Trophoblast cell (in vitro differentiated cells and primary cell): ENCODE results near the gene CCNI2.

Experiments used
- DNase-seq, 2 donors: peaks; one replicate each; pipeline ENCODE4 v3.0.0-alpha.2; 2016
- H2AFZ ChIP-seq: 2 replicates; pipeline ENCODE4 v1.6.1; 2013; ENCODE audit warnings: low read length, moderate library complexity, mild to moderate bottlenecking; ENCODE audit not compliant: insufficient read depth, poor library complexity
- H2AK5ac ChIP-seq: 2 replicates; pipeline ENCODE4 v1.6.1; 2013; ENCODE audit warnings: mild to moderate bottlenecking, low read length
- H2BK120ac ChIP-seq: 2 replicates; pipeline ENCODE4 v1.6.1; 2013; ENCODE audit warnings: low read length, mild to moderate bottlenecking, moderate library complexity; ENCODE audit not compliant: insufficient read depth, poor library complexity
- H2BK12ac ChIP-seq: 2 replicates; pipeline ENCODE4 v1.6.1; 2013; ENCODE audit warnings: mild to moderate bottlenecking, low read length, moderate library complexity
- H2BK5ac ChIP-seq: 2 replicates; pipeline ENCODE4 v1.6.1; 2013; ENCODE audit warnings: low read length, low read depth, moderate library complexity, mild to moderate bottlenecking; ENCODE audit not compliant: poor library complexity
- H3K14ac ChIP-seq: 2 replicates; pipeline ENCODE4 v1.6.1; 2013; ENCODE audit warnings: mild to moderate bottlenecking, low read length
- H3K18ac ChIP-seq: 2 replicates; pipeline ENCODE4 v1.6.1; 2013; ENCODE audit warnings: mild to moderate bottlenecking, low read length
- H3K23ac ChIP-seq: 2 replicates; pipeline ENCODE4 v1.6.1; 2013; ENCODE audit warnings: low read length
- H3K27ac ChIP-seq: 2 replicates; pipeline ENCODE4 v1.5.1; 2013; ENCODE audit warnings: low read depth, mild to moderate bottlenecking, inconsistent platforms, low read length, moderate library complexity
- H3K27me3 ChIP-seq: 2 replicates; pipeline ENCODE4 v1.6.1; 2013; ENCODE audit warnings: inconsistent platforms, mild to moderate bottlenecking, low read length, moderate library complexity; ENCODE audit not compliant: insufficient read depth
- H3K36me3 ChIP-seq, 2 experiments: 1 replicate in 1 of 2; 2 replicates in 1 of 2; pipeline ENCODE4 v1.6.1; 2013; ENCODE audit warnings: low read length in 2 of 2, mild to moderate bottlenecking in 2 of 2, moderate library complexity in 1 of 2; ENCODE audit not compliant: insufficient read depth in 2 of 2, control insufficient read depth in 1 of 2
- H3K4ac ChIP-seq: 2 replicates; pipeline ENCODE4 v1.6.1; 2013; ENCODE audit warnings: low read depth, mild to moderate bottlenecking, low read length, moderate library complexity
- H3K4me1 ChIP-seq, 2 experiments: 1 replicate in 1 of 2; 2 replicates in 1 of 2; pipeline ENCODE4 v1.6.1; 2013; ENCODE audit warnings: low read length in 2 of 2, mild to moderate bottlenecking in 2 of 2, moderate library complexity in 1 of 2; ENCODE audit not compliant: insufficient read depth in 2 of 2, control insufficient read depth in 1 of 2
- H3K4me2 ChIP-seq: 2 replicates; pipeline ENCODE4 v1.6.1; 2013; ENCODE audit warnings: inconsistent platforms, mild to moderate bottlenecking, low read length, moderate library complexity
- H3K4me3 ChIP-seq: 2 replicates; pipeline ENCODE4 v1.5.1; 2013; ENCODE audit warnings: mild to moderate bottlenecking, low read depth, low read length, inconsistent platforms
- H3K79me1 ChIP-seq: one replicate; pipeline ENCODE4 v1.6.1; 2013; ENCODE audit warnings: low read length
- H3K79me2 ChIP-seq: 2 replicates; pipeline ENCODE4 v1.6.1; 2013; ENCODE audit warnings: low read length, mild to moderate bottlenecking; ENCODE audit not compliant: control insufficient read depth, insufficient read depth, poor library complexity
- H3K9ac ChIP-seq: 2 replicates; pipeline ENCODE4 v1.6.1; 2013; ENCODE audit warnings: mild to moderate bottlenecking, low read length
- H3K9me3 ChIP-seq: 2 replicates; pipeline ENCODE4 v1.6.1; 2013; ENCODE audit warnings: low read depth, mild to moderate bottlenecking, control low read depth, inconsistent platforms, low read length; ENCODE audit not compliant: insufficient read depth
- H4K12ac ChIP-seq: 2 replicates; pipeline ENCODE4 v1.6.1; 2013; ENCODE audit warnings: low read depth, mild to moderate bottlenecking, low read length, moderate library complexity
- H4K8ac ChIP-seq: 2 replicates; pipeline ENCODE4 v1.6.1; 2013; ENCODE audit warnings: low read depth, mild to moderate bottlenecking, low read length, moderate library complexity
- H4K91ac ChIP-seq: one replicate; pipeline ENCODE4 v1.6.1; 2013; ENCODE audit warnings: low read depth, mild to moderate bottlenecking, low read length, moderate library complexity
- WGBS: extraction: QIAGEN DNeasy Blood & Tissue Kit; methylation state at CpG from one replicate; pipeline ENCODE4 v1.1.7; 2013; ENCODE audit warnings: missing lambda C conversion rate; ENCODE audit not compliant: insufficient read length, insufficient coverage; ENCODE audit errors: extremely low coverage; 5-methylcytosine and 5-hydroxymethylcytosine counted together

Gene CCNI2

DNA sequence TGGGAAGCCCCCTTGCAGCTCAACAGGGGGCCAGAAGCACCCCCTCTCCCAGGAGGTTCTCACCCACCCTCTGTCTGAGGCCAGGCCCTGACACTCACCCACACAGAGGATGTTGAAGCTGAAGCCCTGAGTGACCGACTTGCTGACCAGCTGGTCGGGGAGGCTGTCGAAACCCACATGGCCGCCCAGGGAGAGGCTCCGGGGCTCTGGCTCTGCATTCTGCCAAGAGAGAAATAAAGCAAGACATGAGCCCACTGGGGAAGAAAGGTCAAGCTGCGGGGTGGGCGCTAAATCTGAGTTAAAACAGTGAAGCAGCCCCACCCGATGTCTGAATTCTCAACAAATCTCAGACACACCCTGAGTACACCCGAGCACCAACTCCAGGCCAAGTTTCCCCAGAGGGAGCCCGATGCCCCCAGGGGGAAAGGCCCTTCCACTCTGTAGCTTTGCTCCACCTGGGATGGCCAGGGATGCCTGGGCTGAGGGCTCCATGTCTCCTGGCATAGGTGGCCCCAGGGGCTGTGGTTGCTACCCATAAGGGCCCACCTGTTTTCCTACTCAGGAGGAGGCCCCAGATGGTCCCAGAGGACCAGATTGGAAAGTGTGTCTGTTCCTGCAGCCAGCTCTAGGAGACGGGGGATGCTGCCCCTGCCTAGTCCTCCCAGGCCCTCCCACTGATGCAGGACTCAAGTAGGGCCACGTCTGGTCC is 18.2 kb downstream of the CCNI2 start:
- peaks cover 38 to 57% of the 10 kb centered on the region in 2 experiments for H3K4me1 ChIP-seq
- no peak overlapping the region for H4K8ac ChIP-seq
- peaks cover 20% of the 10 kb centered on the region for H3K79me1 ChIP-seq
- no peak overlapping the region for H4K12ac ChIP-seq
- no peak overlapping the region for H4K91ac ChIP-seq
- H3K36me3 ChIP-seq, result peaks cover 63 to 70% of the 10 kb centered on the region in 2 experiments
- no peak overlapping the region for H3K23ac ChIP-seq
- H2AFZ ChIP-seq, result no peak overlapping the region
- no peak overlapping the region for H3K9ac ChIP-seq
- no peak overlapping the region for H2BK5ac ChIP-seq
- no peak overlapping the region for H3K4me3 ChIP-seq
- H3K27ac ChIP-seq, result no peak overlapping the region
- H3K9me3 ChIP-seq, result peaks cover 2% of the 10 kb centered on the region
- no peak for DNase-seq
- H2AK5ac ChIP-seq, result no peak overlapping the region
- no peak overlapping the region for H2BK120ac ChIP-seq
- no CpG with 5 or more reads among the region's 12 CpGs for WGBS
- peak overlapping the region; percentile 41 for H3K4ac ChIP-seq
- no peaks in the 10 kb centered on the region for H3K27me3 ChIP-seq
- peak overlapping the region; percentile 33 for H3K14ac ChIP-seq
- no peak overlapping the region for H3K4me2 ChIP-seq
- H2BK12ac ChIP-seq, result no peak overlapping the region
- peak overlapping the region; percentile 71 for H3K18ac ChIP-seq
- H3K79me2 ChIP-seq, result peaks cover 32% of the 10 kb centered on the region

DNA sequence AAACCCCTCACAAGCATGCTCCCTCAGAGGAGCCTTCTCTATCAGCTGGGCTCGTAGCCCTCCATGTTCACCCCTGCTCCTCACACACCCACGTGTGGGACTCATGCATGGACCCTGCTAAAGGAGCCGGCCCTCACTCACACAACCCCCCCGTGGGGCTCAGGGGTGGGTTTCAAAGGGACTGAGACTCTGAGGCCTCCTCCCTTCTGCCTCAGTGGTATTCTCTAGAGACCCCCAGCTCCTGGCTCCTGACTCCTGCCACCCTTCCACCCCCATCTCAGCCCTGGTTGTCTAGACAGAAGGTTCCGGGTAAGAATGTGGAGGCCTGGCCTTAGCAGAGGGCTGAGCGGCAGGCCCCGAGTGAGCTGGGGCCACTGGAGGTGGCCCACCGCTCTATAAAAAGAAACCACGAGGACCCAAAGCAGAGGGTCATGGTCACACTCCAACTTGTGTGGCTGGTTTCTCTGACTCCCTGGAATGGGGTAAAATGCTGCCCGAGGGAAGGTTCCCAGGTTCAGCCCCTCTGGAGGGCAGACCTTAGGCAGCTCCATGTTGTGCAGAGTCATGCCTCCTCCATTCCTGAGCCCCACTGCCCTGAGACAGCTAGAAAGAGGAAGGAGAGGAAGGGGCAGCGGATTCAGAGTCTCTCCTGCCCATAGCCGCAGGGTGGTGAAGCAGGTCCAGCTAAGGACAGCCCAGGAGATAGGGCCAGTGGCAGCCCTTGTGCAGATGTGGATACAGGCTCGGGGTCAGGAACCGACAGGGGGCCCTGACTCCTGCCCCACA is 19.0 kb downstream of the CCNI2 start:
- Histone ChIP-seq H3K4ac (peak overlapping the region; percentile 41), H4K91ac (peak overlapping the region; percentile 21), H3K14ac (peak overlapping the region; percentile 33), H3K79me1 (peaks cover 27% of the 10 kb centered on the region), H3K27ac (no peak overlapping the region), H3K9ac (no peak overlapping the region), H2BK12ac (peak overlapping the region; percentile 21), H4K8ac (no peak overlapping the region), H2AFZ (no peak overlapping the region), H3K23ac (no peak overlapping the region), H2AK5ac (no peak overlapping the region), H3K36me3 (peaks cover 58 to 62% of the 10 kb centered on the region in 2 experiments), H4K12ac (no peak overlapping the region), H2BK5ac (peak overlapping the region; percentile 5), H3K9me3 (peaks cover 2% of the 10 kb centered on the region), H2BK120ac (no peak overlapping the region), H3K27me3 (no peaks in the 10 kb centered on the region), H3K4me2 (no peak overlapping the region), H3K79me2 (peaks cover 40% of the 10 kb centered on the region), H3K4me1 (peaks cover 44 to 61% of the 10 kb centered on the region in 2 experiments), H3K4me3 (no peak overlapping the region), H3K18ac (peak overlapping the region; percentile 71)
- no CpG with 5 or more reads among the region's 14 CpGs for whole genome bisulfite sequencing
- no peak for DNase-seq

DNA sequence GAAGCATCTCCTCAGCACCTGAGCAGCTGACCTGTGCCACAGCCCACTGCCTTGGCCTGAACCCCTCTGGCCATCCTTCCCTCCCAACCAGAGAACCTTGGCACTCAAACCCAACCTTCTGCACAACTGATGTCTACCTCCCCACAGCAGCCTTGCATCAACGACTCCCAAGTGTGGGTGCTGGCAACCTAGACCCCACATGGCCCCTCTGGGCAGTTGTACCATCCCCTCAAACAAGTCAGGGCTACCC is 19.5 kb downstream of the CCNI2 start:
- H3K4ac ChIP-seq, result peak overlapping the region; percentile 35
- H3K27me3 ChIP-seq, result no peaks in the 10 kb centered on the region
- peaks cover 27% of the 10 kb centered on the region for H3K79me1 ChIP-seq
- peaks cover 43% of the 10 kb centered on the region for H3K79me2 ChIP-seq
- H4K8ac ChIP-seq, result no peak overlapping the region
- H3K9me3 ChIP-seq, result peaks cover 2% of the 10 kb centered on the region
- peak overlapping the region; percentile 21 for H2BK12ac ChIP-seq
- peaks cover 53 to 57% of the 10 kb centered on the region in 2 experiments for H3K36me3 ChIP-seq
- H4K91ac ChIP-seq, result peak overlapping the region; percentile 21
- H3K4me3 ChIP-seq, result peak overlapping the region; percentile 31
- H3K9ac ChIP-seq, result no peak overlapping the region
- no peak for DNase-seq
- H3K14ac ChIP-seq, result peak overlapping the region; percentile 11
- H3K4me2 ChIP-seq, result no peak overlapping the region
- peak overlapping the region; percentile 5 for H2BK5ac ChIP-seq
- H2AFZ ChIP-seq, result no peak overlapping the region
- peaks cover 47 to 62% of the 10 kb centered on the region in 2 experiments for H3K4me1 ChIP-seq
- H3K23ac ChIP-seq, result no peak overlapping the region
- H2BK120ac ChIP-seq, result peak overlapping the region; percentile 12
- peak overlapping the region; percentile 6 for H3K27ac ChIP-seq
- no peak overlapping the region for H4K12ac ChIP-seq
- no CpG with 5 or more reads among the region's 1 CpG for WGBS
- no peak overlapping the region for H2AK5ac ChIP-seq
- peak overlapping the region; percentile 54 for H3K18ac ChIP-seq

DNA sequence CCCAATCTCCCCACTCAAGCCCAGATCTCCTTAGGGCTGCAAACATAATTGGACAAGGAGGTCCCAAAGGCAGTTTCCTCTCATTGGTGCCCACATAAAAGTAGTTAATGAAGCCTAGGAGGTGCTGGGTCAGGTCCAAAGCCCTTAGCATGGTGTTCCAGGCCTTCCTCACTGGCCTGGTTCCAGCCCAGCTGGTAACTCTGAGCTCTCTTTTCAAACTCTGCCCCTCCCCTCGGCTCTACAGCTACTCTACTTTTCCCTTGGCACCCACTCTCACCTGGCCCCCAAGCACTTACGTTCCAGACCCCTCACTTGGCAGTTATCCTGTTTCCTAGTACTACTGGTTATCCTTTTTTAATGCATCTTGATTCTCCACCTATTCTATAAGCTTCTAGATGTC is 19.9 kb downstream of the CCNI2 start:
- Histone ChIP-seq H3K9ac (no peak overlapping the region), H2BK12ac (no peak overlapping the region), H4K12ac (no peak overlapping the region), H3K18ac (peak overlapping the region; percentile 19), H3K4me3 (no peak overlapping the region), H3K79me2 (peaks cover 46% of the 10 kb centered on the region), H3K9me3 (peaks cover 2% of the 10 kb centered on the region), H3K4me2 (no peak overlapping the region), H3K79me1 (peaks cover 30% of the 10 kb centered on the region), H2BK120ac (peak overlapping the region; percentile 12), H2AK5ac (peak overlapping the region; percentile 11), H3K23ac (no peak overlapping the region), H3K4me1 (peaks cover 51 to 64% of the 10 kb centered on the region in 2 experiments), H3K4ac (peak overlapping the region; percentile 35), H3K27ac (no peak overlapping the region), H2AFZ (no peak overlapping the region), H3K36me3 (peaks cover 48 to 53% of the 10 kb centered on the region in 2 experiments), H2BK5ac (peak overlapping the region; percentile 3), H3K27me3 (no peaks in the 10 kb centered on the region), H3K14ac (peak overlapping the region; percentile 33), H4K8ac (no peak overlapping the region), H4K91ac (peak overlapping the region; percentile 25)
- no CpG with 5 or more reads among the region's 2 CpGs for WGBS
- DNase-seq, result no peak
